Transverse colon (tissue), 4 donors: ENCODE data around the gene PDHA2. TPM values are rescaled to one million over a fixed set of nuclear protein-coding genes. Genes with fewer than 3 reads are reported as not detected.

Experiments used
- DNase-seq: peaks from one replicate; pipeline ENCODE4 v3.0.0-alpha.2; 2019
- H3K27ac ChIP-seq, 4 donors: fragments of 200-600 bp; sonication (generic); 2 replicates each; pipeline ENCODE4 v1.5.1; 2016 to 2018; ENCODE audit warnings: inconsistent platforms in 4 of 4
- H3K27me3 ChIP-seq: fragments of 200-600 bp; sonication (generic); 2 replicates; pipeline ENCODE4 v1.5.1; 2017; ENCODE audit warnings: inconsistent platforms
- H3K36me3 ChIP-seq, 4 donors: fragments of 200-600 bp; sonication (generic); 2 replicates each; pipeline ENCODE4 v1.5.1; 2017 to 2019; ENCODE audit warnings: inconsistent platforms in 4 of 4
- H3K4me1 ChIP-seq, 4 donors: fragments of 200-600 bp; sonication (generic); 2 replicates each; pipeline ENCODE4 v1.5.1; 2017 to 2020; ENCODE audit warnings: inconsistent platforms in 4 of 4
- H3K4me3 ChIP-seq, 4 donors: fragments of 200-600 bp; sonication (generic); 1 replicate in 1 of 4; 2 replicates in 3 of 4; pipeline versions ENCODE4 v1.5.1 to v1.6.1; 2017 to 2019; ENCODE audit warnings: inconsistent platforms in 4 of 4
- H3K9me3 ChIP-seq, 2 donors: fragments of 200-600 bp; sonication (generic); 2 replicates each; pipeline ENCODE4 v1.5.1; 2017 to 2019; ENCODE audit warnings: inconsistent platforms in 2 of 2
- CTCF ChIP-seq, 5 experiments: fragments of 200-600 bp in 3 of 5; fragments of 450-650 bp in 2 of 5; sonication (generic) in 3 of 5; IDR thresholded peaks; 1 replicate in 2 of 5; 2 replicates in 3 of 5; pipeline ENCODE4 v1.5.1; 2016 to 2017; ENCODE audit warnings: antibody characterized with exemption in 5 of 5, inconsistent platforms in 3 of 5, mild to moderate bottlenecking in 2 of 5, moderate library complexity in 1 of 5
- EP300 ChIP-seq: sonication (generic); formaldehyde crosslinking; IDR thresholded peaks from one replicate; pipeline ENCODE4 v1.6.1; 2017; ENCODE audit warnings: antibody characterized with exemption, low read depth
- POLR2A ChIP-seq: fragments of 450-650 bp; IDR thresholded peaks from one replicate; pipeline ENCODE4 v1.6.1; 2016; ENCODE audit warnings: antibody characterized with exemption, mild to moderate bottlenecking, moderate library complexity
- POLR2AphosphoS5 ChIP-seq, 3 donors: sonication (generic); formaldehyde crosslinking; IDR thresholded peaks; one replicate each; pipeline ENCODE4 v1.6.1; 2016; ENCODE audit warnings: antibody characterized with exemption in 3 of 3
- WGBS, 2 donors: methylation state at CpG; one replicate each; pipeline ENCODE4 v1.1.5; 2018; ENCODE audit warnings: low coverage in 1 of 2; 5-methylcytosine and 5-hydroxymethylcytosine counted together
- in situ Hi-C, 4 donors: fragments of 200-750 bp; cut with MboI; loops; one replicate each; pipeline versions ENCODE4 v1.15.0 to v1.15.1; 2017; ENCODE audit warnings: low sequenced_read_pairs in 3 of 4, low pct_ligation_motif_present in 1 of 4, low pct_unique_long_range_greater_than_20kb in 1 of 4
- intact Hi-C: fragments of 100-400 bp; cut with DNase I; formaldehyde crosslinking; loops from one replicate; pipeline ENCODE4 v1.15.1; 2023; ENCODE audit warnings: low total_unique reads
- total RNA-seq, 4 donors: library from RNA; depleted of rRNA; stranded (reverse); fragments of >200 nt; gene quantifications; one replicate each; pipeline ENCODE4 v1.1.0, GENCODE V29; 2016

PDHA2 gene
- total RNA-seq, 4 donors from 2014 or later, result not detected

GRCh38 chr4:95825546-95825945 is 14.3 kb upstream of the PDHA2 start:
- in situ Hi-C loops (no loop called here), intact Hi-C loops (no loop called here)
- no peaks in the 10 kb centered on the region for H3K36me3 ChIP-seq
- H3K27ac ChIP-seq, result no peak overlapping the region
- H3K4me3 ChIP-seq, result no peak overlapping the region
- no peaks in the 10 kb centered on the region for H3K4me1 ChIP-seq
- 67 to 83% methylated on average over 5 of the region's 5 CpGs for WGBS, 2 donors
- no peak for TF ChIP-seq CTCF (IDR thresholded peaks at IDR 0.05)
- no peak for TF ChIP-seq POLR2AphosphoS5 (IDR thresholded peaks at IDR 0.05)
- TF ChIP-seq POLR2A, result no peak
- TF ChIP-seq EP300, result no peak
- no peak for DNase-seq
- H3K27me3 ChIP-seq, result no peaks in the 10 kb centered on the region
- no peaks in the 10 kb centered on the region for H3K9me3 ChIP-seq

- no peak for TF ChIP-seq POLR2A
- TF ChIP-seq EP300, result no peak
- TF ChIP-seq POLR2AphosphoS5 (IDR thresholded peaks at IDR 0.05), result no peak
- TF ChIP-seq CTCF (IDR thresholded peaks at IDR 0.05), result no peak
- Histone ChIP-seq H3K9me3 (no peaks in the 10 kb centered on the region), H3K27me3 (no peaks in the 10 kb centered on the region), H3K4me1 (no peaks in the 10 kb centered on the region), H3K27ac (no peak overlapping the region), H3K4me3 (no peak overlapping the region), H3K36me3 (no peaks in the 10 kb centered on the region)
- in situ Hi-C loops, result no loop called here
- WGBS, 2 donors, result 93 to 100% methylated on average over 2 of the region's 2 CpGs
- intact Hi-C loops, result no loop called here
- DNase-seq, result no peak
These were observed 9.2 kb upstream of the PDHA2 start for GRCh38 chr4:95830651-95831050.

- intact Hi-C loops (no loop called here), in situ Hi-C loops (no loop called here)
- no peaks in the 10 kb centered on the region for H3K9me3 ChIP-seq
- no peaks in the 10 kb centered on the region for H3K27me3 ChIP-seq
- TF ChIP-seq EP300 (no peak), CTCF (IDR thresholded peaks at IDR 0.05) (no peak), POLR2A (no peak), POLR2AphosphoS5 (IDR thresholded peaks at IDR 0.05) (no peak)
- no peaks in the 10 kb centered on the region for H3K4me1 ChIP-seq
- H3K27ac ChIP-seq, result no peak overlapping the region
- H3K4me3 ChIP-seq, result no peak overlapping the region
- no peaks in the 10 kb centered on the region for H3K36me3 ChIP-seq
- WGBS, 2 donors, result 55 to 56% methylated on average over 4 of the region's 4 CpGs
- DNase-seq, result no peak
These were observed 8.7 kb upstream of the PDHA2 start for GRCh38 chr4:95831166-95831565.

- intact Hi-C loops, result no loop called here
- no peak overlapping the region for H3K4me3 ChIP-seq
- no peak for DNase-seq
- no peak overlapping the region for H3K27ac ChIP-seq
- TF ChIP-seq CTCF (IDR thresholded peaks at IDR 0.05), result no peak
- H3K27me3 ChIP-seq, result no peaks in the 10 kb centered on the region
- no peaks in the 10 kb centered on the region for H3K4me1 ChIP-seq
- H3K36me3 ChIP-seq, result no peaks in the 10 kb centered on the region
- in situ Hi-C loops, result no loop called here
- H3K9me3 ChIP-seq, result no peaks in the 10 kb centered on the region
These were observed 6.1 kb upstream of the PDHA2 start for GRCh38 chr4:95833711-95834194.
